ENCODE measurements around the gene PARVG.

The PARVG gene

GRCh38 chr22:44170470-44170869 lies 10.3 kb upstream of the PARVG start:
- TF ChIP-seq EZH2 (optimal IDR thresholded peaks at IDR 0.05; ENCODE audit: low read depth, low read length) (no peak), CTCF (IDR thresholded peaks at IDR 0.05; ENCODE audit: low read length) (no peak), EZH2phosphoT487 (IDR thresholded peaks at IDR 0.05; ENCODE audit: low read length) (no peak)
- Histone ChIP-seq H3K9ac (ENCODE audit: low read length) (no peak overlapping the region), H3K9me3 (replicated peaks; ENCODE audit: insufficient read depth, low read length) (no peaks in the 10 kb centered on the region), H3K27me3 (replicated peaks; ENCODE audit: insufficient read depth, low read length) (no peaks in the 10 kb centered on the region), H3K4me3 (ENCODE audit: low read length) (no peak overlapping the region), H3K27ac (ENCODE audit: low read length) (no peak overlapping the region), H3K9me2 (replicated peaks; ENCODE audit: insufficient read depth, low read length) (no peaks in the 10 kb centered on the region), H3K36me3 (replicated peaks; ENCODE audit: insufficient read depth, low read length) (no peaks in the 10 kb centered on the region), H3K4me1 (ENCODE audit: low read length) (no peaks in the 10 kb centered on the region), H4K20me1 (ENCODE audit: insufficient read depth, low read length) (no peaks in the 10 kb centered on the region), H3F3A (ENCODE audit: insufficient read depth, low read length) (no peaks in the 10 kb centered on the region), H3K4me2 (ENCODE audit: low read depth, low read length) (no peak overlapping the region), H2AFZ (ENCODE audit: low read length) (no peak overlapping the region), H3K79me2 (ENCODE audit: low read length) (no peaks in the 10 kb centered on the region)
- DNase-seq, result no peak

DNA sequence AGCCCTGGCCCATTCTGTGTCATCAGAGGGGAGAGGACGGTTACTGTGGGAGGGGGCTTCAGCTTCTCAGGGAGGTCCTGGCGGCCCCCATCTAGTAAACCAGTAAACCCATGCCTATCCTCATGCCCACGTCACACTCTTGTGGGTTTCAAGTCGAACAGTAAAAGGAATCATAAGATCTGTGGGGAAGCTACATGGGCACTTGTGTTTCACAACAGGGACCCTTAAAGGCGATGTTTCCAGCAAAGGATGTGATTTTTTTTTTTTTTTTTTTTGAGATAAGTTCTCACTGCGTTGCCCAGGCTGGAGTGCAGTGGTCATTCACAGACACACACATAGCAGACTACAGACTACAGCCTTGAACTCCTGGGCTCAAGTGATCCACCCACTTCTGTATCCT lies 9.2 kb upstream of the PARVG start:
- H3K4me1 ChIP-seq (ENCODE audit: low read length), result no peaks in the 10 kb centered on the region
- H3K27ac ChIP-seq (ENCODE audit: low read length), result no peak overlapping the region
- no peaks in the 10 kb centered on the region for H4K20me1 ChIP-seq (ENCODE audit: insufficient read depth, low read length)
- H2AFZ ChIP-seq (ENCODE audit: low read length), result no peak overlapping the region
- no peaks in the 10 kb centered on the region for H3K9me3 ChIP-seq (replicated peaks; ENCODE audit: insufficient read depth, low read length)
- no peak overlapping the region for H3K9ac ChIP-seq (ENCODE audit: low read length)
- no peaks in the 10 kb centered on the region for H3F3A ChIP-seq (ENCODE audit: insufficient read depth, low read length)
- H3K27me3 ChIP-seq (replicated peaks; ENCODE audit: insufficient read depth, low read length), result no peaks in the 10 kb centered on the region
- no peak for TF ChIP-seq EZH2phosphoT487 (IDR thresholded peaks at IDR 0.05; ENCODE audit: low read length)
- TF ChIP-seq EZH2 (optimal IDR thresholded peaks at IDR 0.05; ENCODE audit: low read depth, low read length), result no peak
- TF ChIP-seq CTCF (IDR thresholded peaks at IDR 0.05; ENCODE audit: low read length), result no peak
- H3K36me3 ChIP-seq (replicated peaks; ENCODE audit: insufficient read depth, low read length), result no peaks in the 10 kb centered on the region
- no peak for DNase-seq
- H3K79me2 ChIP-seq (ENCODE audit: low read length), result no peaks in the 10 kb centered on the region
- H3K4me2 ChIP-seq (ENCODE audit: low read depth, low read length), result no peak overlapping the region
- no peaks in the 10 kb centered on the region for H3K9me2 ChIP-seq (replicated peaks; ENCODE audit: insufficient read depth, low read length)
- H3K4me3 ChIP-seq (ENCODE audit: low read length), result no peak overlapping the region

DNA sequence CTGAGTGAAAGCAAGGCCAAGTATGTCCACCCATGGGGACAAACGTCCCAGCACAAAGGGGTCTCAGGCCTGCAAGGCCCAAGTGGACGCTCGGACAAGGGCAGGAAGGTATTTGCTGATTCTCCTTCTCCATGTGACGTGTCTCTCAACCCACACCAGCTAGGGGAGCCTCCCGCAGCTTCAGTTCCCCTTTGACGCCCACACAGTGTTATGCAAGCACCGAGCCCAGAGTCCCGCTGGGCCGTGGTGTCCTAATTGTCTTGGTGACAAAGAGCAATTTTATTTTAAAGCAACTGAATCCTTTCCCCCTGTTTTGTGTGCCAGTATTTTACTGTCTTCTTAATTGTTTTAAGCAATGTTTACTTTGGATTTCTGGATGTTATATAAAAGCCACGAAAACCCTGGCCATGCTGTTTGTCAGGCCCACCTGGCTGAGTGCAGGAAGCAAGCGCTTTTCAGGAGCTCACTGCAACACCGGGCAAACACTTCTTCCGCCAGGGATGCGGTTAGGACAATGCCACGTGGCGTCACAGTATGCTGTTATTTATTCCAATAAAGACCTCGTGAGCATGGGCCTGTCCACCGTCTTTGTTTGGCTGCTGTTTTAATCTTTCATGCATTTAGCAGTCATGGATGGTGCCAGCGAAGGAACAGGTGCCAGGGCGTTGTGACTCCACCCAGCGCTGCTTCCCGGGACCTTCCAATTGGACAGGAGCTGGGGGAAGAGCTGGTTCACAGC lies 8.2 kb upstream of the PARVG start:
- H3K9ac ChIP-seq (ENCODE audit: low read length), result no peak overlapping the region
- no peaks in the 10 kb centered on the region for H3K9me2 ChIP-seq (replicated peaks; ENCODE audit: insufficient read depth, low read length)
- H4K20me1 ChIP-seq (ENCODE audit: insufficient read depth, low read length), result no peaks in the 10 kb centered on the region
- H3K36me3 ChIP-seq (replicated peaks; ENCODE audit: insufficient read depth, low read length), result no peaks in the 10 kb centered on the region
- no peaks in the 10 kb centered on the region for H3K27me3 ChIP-seq (replicated peaks; ENCODE audit: insufficient read depth, low read length)
- no peak overlapping the region for H2AFZ ChIP-seq (ENCODE audit: low read length)
- DNase-seq, result no peak
- H3F3A ChIP-seq (ENCODE audit: insufficient read depth, low read length), result no peaks in the 10 kb centered on the region
- no peaks in the 10 kb centered on the region for H3K9me3 ChIP-seq (replicated peaks; ENCODE audit: insufficient read depth, low read length)
- H3K27ac ChIP-seq (ENCODE audit: low read length), result no peak overlapping the region
- no peak overlapping the region for H3K4me2 ChIP-seq (ENCODE audit: low read depth, low read length)
- no peak for TF ChIP-seq EZH2phosphoT487 (IDR thresholded peaks at IDR 0.05; ENCODE audit: low read length)
- TF ChIP-seq EZH2 (optimal IDR thresholded peaks at IDR 0.05; ENCODE audit: low read depth, low read length), result no peak
- no peak for TF ChIP-seq CTCF (IDR thresholded peaks at IDR 0.05; ENCODE audit: low read length)
- H3K4me1 ChIP-seq (ENCODE audit: low read length), result no peaks in the 10 kb centered on the region
- H3K4me3 ChIP-seq (ENCODE audit: low read length), result no peak overlapping the region
- H3K79me2 ChIP-seq (ENCODE audit: low read length), result no peaks in the 10 kb centered on the region
